Inferior parietal cortex (tissue), 1 donor: Measurements from ENCODE around the gene ALAS2.
"Not testable (repeated sequence)": the region's sequence is repeated elsewhere in the genome, so short reads cannot be mapped to it uniquely, and the experiment has no call there.

Source experiments
- DNase-seq: peaks from one replicate; pipeline ENCODE4 v3.0.0-alpha.2; 2016; ENCODE audit errors: extremely low spot score

Gene ALAS2

GRCh38 chrX:55006827-55007621 lies 23.8 kb downstream of the ALAS2 start:
- no peak for DNase-seq

GRCh38 chrX:55005256-55005655 lies 25.5 kb downstream of the ALAS2 start:
- no peak for DNase-seq

GRCh38 chrX:55004231-55004630 lies 26.5 kb downstream of the ALAS2 start:
- DNase-seq, result no peak

GRCh38 chrX:54999717-55000598 lies 30.8 kb downstream of the ALAS2 start, which contains the start of gene APEX2:
APEX2 (plus strand) TSS chrX:55000363; CDS start chrX:55000423, 60 bp downstream.
- peak; percentile 91 for DNase-seq

- DNase-seq, result no peak
Measured at GRCh38 chrX:54995621-54996020, 35.2 kb downstream of the ALAS2 start.

GRCh38 chrX:54994668-54995351 lies 36.0 kb downstream of the ALAS2 start:
- no peak for DNase-seq

- no peak for DNase-seq
Measured at GRCh38 chrX:54994099-54994498, 36.7 kb downstream of the ALAS2 start, which contains the start of gene PFKFB1. PFKFB1 (minus strand) TSS chrX:54994188; CDS start chrX:54994007, 181 bp downstream.

- DNase-seq, result no peak
Measured at GRCh38 chrX:54992911-54993622, 37.7 kb downstream of the ALAS2 start.

GRCh38 chrX:54991706-54992105 lies 39.1 kb downstream of the ALAS2 start:
- no peak for DNase-seq

GRCh38 chrX:54983306-54983705 lies 47.5 kb downstream of the ALAS2 start:
- not testable (repeated sequence) for DNase-seq

- no peak for DNase-seq
Measured at GRCh38 chrX:54980334-54980733, 50.4 kb downstream of the ALAS2 start.

- DNase-seq, result no peak
Measured at GRCh38 chrX:54979432-54979831, 51.3 kb downstream of the ALAS2 start.

GRCh38 chrX:54978448-54978847 lies 52.3 kb downstream of the ALAS2 start:
- no peak for DNase-seq

GRCh38 chrX:54977387-54977786 lies 53.4 kb downstream of the ALAS2 start:
- DNase-seq, result no peak

- DNase-seq, result no peak
Measured at GRCh38 chrX:54964766-54965497, 65.8 kb downstream of the ALAS2 start.

GRCh38 chrX:54961750-54962149 lies 69.0 kb downstream of the ALAS2 start:
- DNase-seq, result no peak
